ENCODE data around the gene ABCC11.
"Not testable (repeated sequence)": the region's sequence is repeated elsewhere in the genome, so short reads cannot be mapped to it uniquely, and the experiment has no call there.

ABCC11 gene

DNA sequence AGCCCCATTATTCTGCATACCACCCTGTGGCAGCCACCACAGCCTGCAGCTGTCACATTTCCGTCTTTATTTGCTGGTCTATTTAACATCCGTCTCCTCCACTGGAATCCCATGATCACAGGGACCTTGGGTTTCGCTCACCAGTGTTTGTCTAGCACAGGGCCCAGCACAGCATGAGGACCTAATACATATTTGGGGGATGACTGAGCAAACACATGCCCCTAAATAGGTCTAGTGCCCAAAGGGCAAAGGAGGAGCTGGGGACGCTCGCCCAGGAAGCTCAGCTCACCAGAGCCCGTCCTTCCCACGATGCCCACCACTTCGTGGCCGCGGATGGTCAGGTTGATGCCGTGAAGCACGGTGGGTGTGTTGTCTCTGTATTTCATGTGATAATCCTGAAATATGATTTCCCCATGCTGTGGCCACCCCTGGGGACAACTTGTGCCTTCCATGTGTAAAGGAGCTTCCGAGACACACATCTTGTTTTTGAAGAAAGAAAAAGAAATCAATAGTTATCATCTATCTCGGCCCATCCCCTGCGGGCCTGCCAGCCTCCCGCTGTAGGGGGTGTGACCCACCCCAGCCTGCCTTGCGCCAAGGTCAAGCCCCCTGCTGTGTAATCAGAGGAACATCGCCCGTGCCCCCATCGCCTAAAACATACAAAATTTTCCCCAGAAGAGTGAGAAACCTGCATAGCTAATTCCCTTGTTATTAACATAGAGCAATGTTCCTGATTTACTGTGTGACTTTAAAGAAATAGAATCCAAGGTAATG is 70.5 kb downstream of the ABCC11 start:
- 92% methylated on average over 20 of the region's 20 CpGs for WGBS
- peaks cover 6% of the 10 kb centered on the region; the same call in 1 of the 2 replicates for H3K4me1 ChIP-seq (ENCODE audit: insufficient read depth, low read length)

DNA sequence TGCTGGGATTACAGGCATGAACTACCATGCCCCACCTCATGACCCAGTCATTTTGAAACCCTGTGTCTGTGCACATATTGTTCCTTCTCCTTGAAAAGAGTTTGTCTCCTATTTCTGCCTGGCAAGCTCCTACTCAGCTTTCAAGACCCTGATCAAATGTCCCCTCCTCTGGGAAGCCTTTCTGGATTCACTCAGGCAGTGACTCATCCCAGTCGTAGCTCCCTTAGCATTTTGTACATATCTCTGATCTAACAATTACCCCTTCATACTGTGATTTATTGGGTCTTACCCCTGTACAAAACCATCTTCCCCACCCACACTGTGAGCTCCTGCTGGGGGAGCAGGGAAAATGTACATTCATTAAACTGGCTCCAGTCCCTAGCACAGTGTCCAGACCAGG is 73.5 kb downstream of the ABCC11 start:
- no peak overlapping the region for H3K9ac ChIP-seq (ENCODE audit: low read depth, low read length)
- no peaks in the 10 kb centered on the region for H3K36me3 ChIP-seq (ENCODE audit: insufficient read depth, low read length)
- no peaks in the 10 kb centered on the region for H3K9me3 ChIP-seq (ENCODE audit: insufficient read depth, low read depth, low read length)
- no peak overlapping the region for H3K27ac ChIP-seq (ENCODE audit: low read depth, low read length)
- no peaks in the 10 kb centered on the region for H3K27me3 ChIP-seq (ENCODE audit: insufficient read depth, low read length)
- H3K4me1 ChIP-seq (ENCODE audit: insufficient read depth, low read length): peaks cover 6% of the 10 kb centered on the region; the same call in 1 of the 2 replicates
- WGBS: 86% methylated on average over 1 of the region's 1 CpG
- no peak overlapping the region for H3K4me3 ChIP-seq (ENCODE audit: low read length)

More for the DNA sequence above, 70.5 kb downstream of the ABCC11 start:
- H3K36me3 ChIP-seq (ENCODE audit: insufficient read depth, low read length): no peaks in the 10 kb centered on the region
- H3K9ac ChIP-seq (ENCODE audit: low read depth, low read length): no peak overlapping the region
- no peaks in the 10 kb centered on the region for H3K27me3 ChIP-seq (ENCODE audit: insufficient read depth, low read length)
- H3K9me3 ChIP-seq (ENCODE audit: insufficient read depth, low read depth, low read length): no peaks in the 10 kb centered on the region
- no peak overlapping the region for H3K27ac ChIP-seq (ENCODE audit: low read depth, low read length)
- H3K4me3 ChIP-seq (ENCODE audit: low read length): no peak overlapping the region

DNA sequence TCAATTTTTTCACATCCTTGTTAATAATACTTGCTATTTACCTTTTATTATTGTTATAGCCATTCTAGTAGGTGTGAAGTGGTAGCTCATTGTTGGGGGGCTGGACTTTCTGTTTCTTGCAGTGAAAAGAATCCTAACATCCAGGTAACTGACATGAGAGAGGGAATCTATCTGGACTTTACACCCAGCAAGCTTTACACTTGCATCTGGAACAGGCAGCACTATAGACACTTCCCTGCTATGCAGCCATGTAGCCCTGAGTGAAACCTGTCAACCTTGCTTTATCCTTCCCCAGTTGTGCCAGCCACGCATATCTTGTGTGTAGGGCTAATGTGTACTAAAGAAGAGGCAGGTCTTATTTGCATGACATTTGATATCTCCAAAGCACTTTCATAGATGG is 74.7 kb downstream of the ABCC11 start:
- Histone ChIP-seq H3K4me3 (ENCODE audit: low read length) (no peak overlapping the region), H3K9me3 (ENCODE audit: insufficient read depth, low read depth, low read length) (no peaks in the 10 kb centered on the region), H3K9ac (ENCODE audit: low read depth, low read length) (no peak overlapping the region), H3K27ac (ENCODE audit: low read depth, low read length) (no peak overlapping the region), H3K36me3 (ENCODE audit: insufficient read depth, low read length) (no peaks in the 10 kb centered on the region), H3K27me3 (ENCODE audit: insufficient read depth, low read length) (no peaks in the 10 kb centered on the region), H3K4me1 (ENCODE audit: insufficient read depth, low read length) (peaks cover 6% of the 10 kb centered on the region; the same call in 1 of the 2 replicates)
- 90% methylated on average over 1 of the region's 1 CpG for WGBS

DNA sequence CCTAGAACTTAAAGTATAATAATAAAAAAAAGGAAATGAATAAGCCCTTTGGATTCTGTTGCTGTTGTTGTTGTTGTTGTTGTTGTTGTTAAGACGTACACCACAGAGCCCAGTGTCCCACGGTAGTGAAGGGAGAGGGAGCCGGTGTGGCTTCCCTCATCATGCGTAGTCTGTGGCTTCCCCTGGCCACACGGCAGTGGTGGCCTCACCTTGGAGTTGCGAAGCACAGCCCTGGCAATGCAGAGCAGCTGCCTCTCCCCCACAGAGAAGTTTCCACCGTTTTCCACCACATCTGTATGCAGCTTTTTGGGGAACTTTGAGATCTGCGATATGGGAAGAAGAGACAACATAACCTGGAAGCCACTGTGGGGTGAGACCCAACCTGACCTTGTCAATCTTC is 77.4 kb downstream of the ABCC11 start:
- Histone ChIP-seq H3K4me1 (ENCODE audit: insufficient read depth, low read length) (peaks cover 14% of the 10 kb centered on the region; the same call in 1 of the 2 replicates), H3K36me3 (ENCODE audit: insufficient read depth, low read length) (no peaks in the 10 kb centered on the region), H3K9ac (ENCODE audit: low read depth, low read length) (no peak overlapping the region), H3K27me3 (ENCODE audit: insufficient read depth, low read length) (no peaks in the 10 kb centered on the region), H3K27ac (ENCODE audit: low read depth, low read length) (no peak overlapping the region), H3K9me3 (ENCODE audit: insufficient read depth, low read depth, low read length) (no peaks in the 10 kb centered on the region), H3K4me3 (ENCODE audit: low read length) (no peak overlapping the region)
- WGBS: 91% methylated on average over 8 of the region's 8 CpGs

DNA sequence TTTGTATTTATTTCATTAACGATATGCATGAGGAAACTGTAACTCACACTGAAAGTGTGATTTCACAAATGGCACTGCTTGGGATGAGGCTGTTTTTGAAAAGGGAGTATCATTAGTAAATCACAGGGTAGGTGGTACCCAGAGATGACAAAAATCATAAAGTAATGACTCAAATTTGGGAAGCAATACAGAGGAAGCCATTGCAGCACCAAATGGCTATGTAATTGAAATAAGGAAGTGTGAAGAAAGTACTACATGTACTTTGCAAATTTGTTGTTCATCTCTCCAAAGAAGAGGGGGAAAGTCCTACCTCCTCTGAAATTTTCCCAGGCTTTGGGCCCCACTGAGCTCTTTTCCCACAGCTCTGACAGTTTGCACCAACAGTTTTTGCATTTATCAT is 79.3 kb downstream of the ABCC11 start:
- no peak overlapping the region for H3K4me3 ChIP-seq (ENCODE audit: low read length)
- no peaks in the 10 kb centered on the region for H3K36me3 ChIP-seq (ENCODE audit: insufficient read depth, low read length)
- no peaks in the 10 kb centered on the region for H3K27me3 ChIP-seq (ENCODE audit: insufficient read depth, low read length)
- no peaks in the 10 kb centered on the region for H3K9me3 ChIP-seq (ENCODE audit: insufficient read depth, low read depth, low read length)
- 100% methylated on average over 1 of the region's 1 CpG for WGBS
- no peak overlapping the region for H3K27ac ChIP-seq (ENCODE audit: low read depth, low read length)
- no peak overlapping the region for H3K9ac ChIP-seq (ENCODE audit: low read depth, low read length)
- H3K4me1 ChIP-seq (ENCODE audit: insufficient read depth, low read length): 0 out of 2 replicates have a peak, but pooled peaks cover 8% of the 10 kb centered on the region

DNA sequence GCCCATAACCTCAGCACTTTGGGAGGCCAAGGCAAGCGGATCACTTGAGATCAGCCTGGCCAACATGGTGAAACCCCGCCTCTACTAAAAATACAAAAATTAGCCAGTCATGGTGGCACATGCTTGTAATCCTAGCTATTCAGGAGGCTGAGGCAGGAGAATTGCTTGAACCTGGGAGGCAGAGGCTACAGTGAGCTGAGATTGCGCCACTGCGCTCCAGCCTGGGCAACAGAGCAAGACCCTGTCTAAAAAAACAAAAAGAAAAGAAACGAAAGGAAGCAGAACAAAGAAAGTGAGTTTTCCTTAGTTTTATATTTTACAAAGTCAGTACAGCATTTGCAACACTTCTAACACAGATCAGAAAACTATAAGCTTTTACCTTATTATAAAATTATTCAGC is 80.7 kb downstream of the ABCC11 start:
- not testable (repeated sequence) for H3K27ac ChIP-seq (ENCODE audit: low read depth, low read length)

DNA sequence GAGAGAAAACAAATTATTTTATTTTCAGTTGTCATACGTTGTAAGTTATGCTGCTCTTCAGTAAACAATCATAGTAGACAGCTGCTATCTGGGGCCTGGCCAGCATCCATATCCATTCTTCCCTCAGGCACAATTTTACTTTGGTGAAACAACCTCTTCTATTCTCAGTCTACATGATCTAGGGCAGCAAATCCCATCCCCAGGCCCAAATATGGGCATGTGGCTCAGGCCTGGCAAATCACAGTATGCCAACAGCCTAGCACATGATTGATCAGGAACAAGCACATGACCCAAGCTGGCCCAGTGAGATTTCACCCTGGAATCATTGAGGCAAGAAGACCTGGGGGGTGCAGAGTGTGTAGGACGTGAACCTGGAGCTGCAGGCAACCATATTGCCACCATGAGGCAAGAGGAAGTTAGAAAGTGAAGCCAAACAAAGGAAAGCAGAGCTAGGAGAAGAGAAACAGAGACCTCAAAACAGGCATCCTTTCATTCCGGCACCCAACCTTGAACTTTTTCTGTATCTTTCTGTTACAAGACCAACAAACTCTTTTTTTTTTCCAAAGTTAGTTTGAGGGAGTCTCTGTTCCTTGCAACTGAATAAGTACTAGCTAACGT is 81.3 kb downstream of the ABCC11 start:
- WGBS: 89% methylated on average over 4 of the region's 4 CpGs
- Histone ChIP-seq H3K4me1 (ENCODE audit: insufficient read depth, low read length) (0 out of 2 replicates have a peak, but pooled peaks cover 8% of the 10 kb centered on the region), H3K4me3 (ENCODE audit: low read length) (no peak overlapping the region), H3K36me3 (ENCODE audit: insufficient read depth, low read length) (no peaks in the 10 kb centered on the region), H3K9me3 (ENCODE audit: insufficient read depth, low read depth, low read length) (no peaks in the 10 kb centered on the region), H3K27ac (ENCODE audit: low read depth, low read length) (no peak overlapping the region), H3K9ac (ENCODE audit: low read depth, low read length) (no peak overlapping the region), H3K27me3 (ENCODE audit: insufficient read depth, low read length) (no peaks in the 10 kb centered on the region)

More for the DNA sequence above, 80.7 kb downstream of the ABCC11 start:
- H3K4me1 ChIP-seq (ENCODE audit: insufficient read depth, low read length); H3K36me3 ChIP-seq (ENCODE audit: insufficient read depth, low read length); H3K27me3 ChIP-seq (ENCODE audit: insufficient read depth, low read length); H3K4me3 ChIP-seq (ENCODE audit: low read length); H3K9ac ChIP-seq (ENCODE audit: low read depth, low read length); H3K9me3 ChIP-seq (ENCODE audit: insufficient read depth, low read depth, low read length): not testable (repeated sequence)
- WGBS: 96% methylated on average over 5 of the region's 5 CpGs

DNA sequence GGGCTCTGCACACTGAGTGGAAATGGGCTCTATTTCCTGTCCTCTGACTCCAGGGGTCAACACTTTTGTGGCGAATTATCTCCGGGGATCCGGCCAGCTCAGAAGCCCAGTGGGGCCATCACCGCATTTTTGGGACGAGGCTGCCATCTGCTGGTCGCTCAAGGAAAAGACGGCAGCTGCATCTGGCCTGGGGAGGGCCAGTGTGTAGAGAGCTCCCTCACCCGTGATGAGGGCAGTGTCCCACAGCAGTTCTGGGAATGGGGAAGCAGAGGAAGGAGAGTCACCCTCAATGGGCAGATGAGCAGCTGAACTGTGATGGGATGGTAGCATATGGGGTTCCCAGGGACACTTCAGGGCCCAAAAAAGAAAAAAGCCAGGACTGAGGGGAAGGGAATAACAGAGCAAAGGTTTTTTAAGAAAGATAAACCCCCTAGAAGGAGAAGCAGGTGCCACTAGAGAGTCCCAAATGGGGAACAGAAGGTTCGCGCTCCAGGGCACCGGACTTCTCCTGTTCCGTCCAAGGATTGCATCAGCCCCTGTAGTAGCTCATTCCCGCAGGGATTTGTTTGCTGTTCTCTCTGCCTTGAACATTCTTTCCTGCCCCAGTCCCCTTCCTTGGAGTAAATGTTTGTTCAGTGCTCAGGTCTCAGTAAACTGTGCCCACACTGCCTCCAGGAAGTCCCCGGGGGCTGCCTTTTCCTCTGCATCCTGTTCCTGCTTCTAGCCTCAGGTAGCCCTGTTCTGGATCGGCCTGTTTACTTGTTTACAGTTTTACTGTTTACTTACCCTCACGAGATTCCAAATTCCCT is 82.2 kb downstream of the ABCC11 start:
- H3K9ac ChIP-seq (ENCODE audit: low read depth, low read length): no peak overlapping the region
- no peaks in the 10 kb centered on the region for H3K27me3 ChIP-seq (ENCODE audit: insufficient read depth, low read length)
- 0 out of 2 replicates have a peak, but pooled peaks cover 8% of the 10 kb centered on the region for H3K4me1 ChIP-seq (ENCODE audit: insufficient read depth, low read length)
- H3K27ac ChIP-seq (ENCODE audit: low read depth, low read length): peak overlapping the region; percentile 5; the same call in 1 of the 2 replicates
- H3K36me3 ChIP-seq (ENCODE audit: insufficient read depth, low read length): no peaks in the 10 kb centered on the region
- no peak overlapping the region for H3K4me3 ChIP-seq (ENCODE audit: low read length)
- 44% methylated on average over 16 of the region's 16 CpGs for WGBS
- no peaks in the 10 kb centered on the region for H3K9me3 ChIP-seq (ENCODE audit: insufficient read depth, low read depth, low read length)

DNA sequence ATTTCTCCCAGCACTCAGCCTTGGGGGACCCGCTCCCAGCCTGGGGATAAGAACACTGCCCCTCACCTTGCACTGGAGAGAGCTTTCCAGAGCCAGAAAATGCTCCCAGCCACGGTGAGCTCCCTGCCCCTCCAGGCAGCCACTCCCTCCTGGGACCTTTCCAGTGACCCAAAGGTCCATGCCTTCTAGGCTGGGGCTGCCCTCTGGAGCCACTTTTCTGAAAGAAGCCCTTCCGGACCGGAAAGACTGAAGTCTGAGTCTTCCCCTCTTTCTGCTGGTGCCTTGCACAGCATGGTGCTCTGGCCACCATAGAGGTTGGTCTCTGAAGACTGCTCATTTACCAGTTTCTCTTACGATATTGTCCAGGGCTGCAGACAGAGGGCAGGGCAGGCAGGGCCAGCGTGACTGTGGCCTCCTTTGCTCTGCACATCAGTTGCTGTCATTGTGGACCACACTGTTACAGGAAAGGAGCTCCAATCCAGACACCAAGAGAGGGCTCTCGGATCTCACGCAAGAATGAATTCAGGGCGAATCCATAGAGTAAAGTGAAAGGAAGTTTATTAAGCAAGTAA is 84.4 kb downstream of the ABCC11 start:
- Histone ChIP-seq H3K4me1 (ENCODE audit: insufficient read depth, low read length) (0 out of 2 replicates have a peak, but pooled peaks cover 8% of the 10 kb centered on the region), H3K9me3 (ENCODE audit: insufficient read depth, low read depth, low read length) (no peaks in the 10 kb centered on the region), H3K9ac (ENCODE audit: low read depth, low read length) (no peak overlapping the region), H3K27me3 (ENCODE audit: insufficient read depth, low read length) (no peaks in the 10 kb centered on the region), H3K4me3 (ENCODE audit: low read length) (no peak overlapping the region), H3K27ac (ENCODE audit: low read depth, low read length) (no peak overlapping the region), H3K36me3 (ENCODE audit: insufficient read depth, low read length) (no peaks in the 10 kb centered on the region)
- 88% methylated on average over 9 of the region's 9 CpGs for WGBS

DNA sequence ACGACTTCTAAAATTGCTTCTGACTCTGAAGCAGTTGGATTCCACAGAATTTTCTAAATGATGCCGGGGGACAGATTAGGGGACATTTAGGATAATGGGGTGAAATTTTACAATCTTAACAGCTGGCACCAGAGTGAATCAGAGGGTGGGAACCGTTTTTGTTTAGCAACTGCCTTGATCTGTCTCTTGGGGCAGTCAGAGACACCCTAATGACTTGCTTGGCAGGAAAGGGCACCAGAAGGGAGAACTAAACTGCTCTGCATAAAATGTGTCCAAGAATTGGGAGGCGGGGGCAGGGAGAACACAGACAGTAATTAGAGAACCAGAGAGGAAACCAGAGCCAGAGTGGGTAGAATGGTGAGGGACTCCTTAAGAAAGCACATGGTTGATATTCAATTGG is 85.4 kb downstream of the ABCC11 start:
- no peak overlapping the region for H3K4me3 ChIP-seq (ENCODE audit: low read length)
- H3K36me3 ChIP-seq (ENCODE audit: insufficient read depth, low read length): no peaks in the 10 kb centered on the region
- no peaks in the 10 kb centered on the region for H3K9me3 ChIP-seq (ENCODE audit: insufficient read depth, low read depth, low read length)
- no peak overlapping the region for H3K9ac ChIP-seq (ENCODE audit: low read depth, low read length)
- 0 out of 2 replicates have a peak, but pooled peaks cover 8% of the 10 kb centered on the region for H3K4me1 ChIP-seq (ENCODE audit: insufficient read depth, low read length)
- H3K27me3 ChIP-seq (ENCODE audit: insufficient read depth, low read length): no peaks in the 10 kb centered on the region
- H3K27ac ChIP-seq (ENCODE audit: low read depth, low read length): no peak overlapping the region
- WGBS: 90% methylated on average over 4 of the region's 4 CpGs
